Endothelial cell of umbilical vein (primary cell): ENCODE data around the gene SLC2A6. TPM values are rescaled to one million over a fixed set of nuclear protein-coding genes. Genes with fewer than 3 reads are reported as not detected.

ENCODE experiments used
- BruUV-seq: library from RNA; stranded (reverse); fragments of 400-500 nt; replicated peaks from 2 replicates; lab custom pipeline; 2021; lab: Mats Ljungman, UMichigan
- CTCF ChIA-PET: fragments of 300-600, 350-600 bp; sonication (Branson Sonifier 250); formaldehyde crosslinking; loops from one replicate; lab custom pipeline; 2021; ENCODE audit warnings: antibody characterized with exemption, inconsistent platforms; lab: Charles Lee
- POLR2A ChIA-PET: fragments of 300-600, 350-600 bp; sonication (Branson Sonifier 250); formaldehyde crosslinking; loops from one replicate; lab custom pipeline; 2021; ENCODE audit warnings: antibody characterized with exemption, inconsistent platforms; lab: Charles Lee
- DNase-seq: peaks from one replicate; pipeline ENCODE4 v3.0.0-alpha.2; 2011; ENCODE audit warnings: low read depth, low spot score
- FAIRE-seq: peaks from 2 replicates; lab custom pipeline; 2011; peaks lifted over from hg19 to GRCh38; lab: Jason Lieb, UNC
- H2AFZ ChIP-seq: 2 replicates; pipeline ENCODE4 v1.6.0; 2012; ENCODE audit warnings: low read depth, low read length, control low read depth, inconsistent platforms
- H3K27ac ChIP-seq: 2 replicates; pipeline ENCODE4 v1.5.1; 2011; ENCODE audit warnings: low read depth, mild to moderate bottlenecking, control low read depth, low read length, moderate library complexity; ENCODE audit not compliant: insufficient read depth
- H3K27me3 ChIP-seq, 2 experiments: 2 replicates each; pipeline versions ENCODE4 v1.6.0 to v1.6.1; 2011; ENCODE audit warnings: low read length in 2 of 2, mixed read lengths in 1 of 2; ENCODE audit not compliant: control insufficient read depth in 2 of 2, insufficient read depth in 2 of 2
- H3K36me3 ChIP-seq, 2 experiments: 2 replicates in 1 of 2; 3 replicates in 1 of 2; pipeline ENCODE4 v1.5.1; 2011; ENCODE audit warnings: low read length in 2 of 2, mild to moderate bottlenecking in 1 of 2, moderate library complexity in 1 of 2; ENCODE audit not compliant: control insufficient read depth in 2 of 2, insufficient read depth in 2 of 2; ENCODE audit errors: extremely low read depth in 1 of 2
- H3K4me1 ChIP-seq: 3 replicates; pipeline ENCODE4 v1.5.1; 2011; ENCODE audit warnings: mild to moderate bottlenecking, low read length; ENCODE audit not compliant: control insufficient read depth, insufficient read depth; ENCODE audit errors: extremely low read depth
- H3K4me2 ChIP-seq: 2 replicates; pipeline ENCODE4 v1.6.1; 2011; ENCODE audit warnings: low read length, control low read depth, mixed read lengths; ENCODE audit not compliant: insufficient read depth
- H3K4me3 ChIP-seq, 3 experiments: fragments of 200-600 bp in 1 of 3; sonication (generic), shearing (Covaris generic) in 1 of 3; replicated peaks in 1 of 3; 2 replicates each; pipeline ENCODE4 v1.5.1; 2011 to 2016; ENCODE audit warnings: control low read depth in 3 of 3, low read length in 3 of 3, mild to moderate bottlenecking in 2 of 3, inconsistent platforms in 1 of 3, low read depth in 1 of 3, moderate library complexity in 1 of 3; ENCODE audit not compliant: insufficient read depth in 1 of 3
- H3K79me2 ChIP-seq: 2 replicates; pipeline ENCODE4 v1.6.0; 2012; ENCODE audit warnings: low read length, inconsistent platforms; ENCODE audit not compliant: control insufficient read depth, insufficient read depth
- H3K9ac ChIP-seq: replicated peaks from 2 replicates; pipeline ENCODE3; 2011; ENCODE audit warnings: low read length, control low read depth; ENCODE audit not compliant: insufficient read depth; ENCODE audit errors: extremely low read depth
- H3K9me1 ChIP-seq: replicated peaks from 3 replicates; pipeline ENCODE4 v1.6.0; 2011; ENCODE audit warnings: mild to moderate bottlenecking, low read length; ENCODE audit not compliant: control insufficient read depth, insufficient read depth; ENCODE audit errors: extremely low read depth
- H3K9me3 ChIP-seq: replicated peaks from 2 replicates; pipeline ENCODE4 v1.5.1; 2012; ENCODE audit warnings: low read length, inconsistent platforms; ENCODE audit not compliant: control insufficient read depth, insufficient read depth
- H4K20me1 ChIP-seq: replicated peaks from 2 replicates; pipeline ENCODE3; 2011; ENCODE audit warnings: mild to moderate bottlenecking, low read length; ENCODE audit not compliant: control insufficient read depth, insufficient read depth; ENCODE audit errors: extremely low read depth
- EZH2 ChIP-seq: IDR thresholded peaks from 2 replicates; pipeline ENCODE4 v1.6.1; 2012; ENCODE audit warnings: borderline replicate concordance, low read depth, mild to moderate bottlenecking, moderate library complexity, low read length, inconsistent platforms; ENCODE audit not compliant: severe bottlenecking
- FOS ChIP-seq: IDR thresholded peaks from 2 replicates; pipeline ENCODE4 v1.6.1; 2011; ENCODE audit warnings: mild to moderate bottlenecking, low read length, moderate library complexity, borderline replicate concordance; ENCODE audit not compliant: insufficient read depth
- GATA2 ChIP-seq: IDR thresholded peaks from 2 replicates; pipeline ENCODE4 v1.7.0; 2011; ENCODE audit warnings: low read depth, mild to moderate bottlenecking, moderate library complexity, mixed read lengths, low read length; ENCODE audit not compliant: insufficient read length, insufficient read depth
- JUN ChIP-seq: IDR thresholded peaks from 2 replicates; pipeline ENCODE4 v1.6.1; 2011; ENCODE audit warnings: borderline replicate concordance, low read depth; ENCODE audit not compliant: insufficient read length, insufficient read depth
- MYC ChIP-seq: IDR thresholded peaks from one replicate; pipeline ENCODE4 v1.6.1; 2011; ENCODE audit warnings: mild to moderate bottlenecking, low read depth, low read length
- POLR2A ChIP-seq: IDR thresholded peaks from 2 replicates; pipeline ENCODE4 v1.6.1; 2012; ENCODE audit warnings: low read depth, mild to moderate bottlenecking, control low read depth, low read length
- POLR2AphosphoS5 ChIP-seq: IDR thresholded peaks from 2 replicates; pipeline ENCODE4 v1.6.1; 2012; ENCODE audit warnings: low read depth, mild to moderate bottlenecking, control low read depth, low read length, moderate library complexity; ENCODE audit not compliant: insufficient read depth
- dilution Hi-C: fragments of 300-500 bp; cut with MboI; formaldehyde crosslinking; loops from one replicate; pipeline ENCODE4 v1.15.0; 2019; ENCODE audit warnings: low sequenced_read_pairs; ENCODE audit not compliant: extremely low pct_ligation_motif_present
- intact Hi-C: fragments of 100-400 bp; cut with micrococcal nuclease; formaldehyde crosslinking; loops from one replicate; pipeline ENCODE4 v1.10.0; 2022
- polyA plus RNA-seq, 4 experiments: library from polyadenylated mRNA; depleted of rRNA in 3 of 4; stranded (reverse) in 3 of 4; unstranded in 1 of 4; fragments of >200 nt; gene quantifications; 2 replicates each; pipeline versions ENCODE4 v1.2.1 to v1.2.3, GENCODE V29; 2011 to 2012; ENCODE audit warnings: missing spikeins in 1 of 4
- total RNA-seq: library from RNA; stranded (reverse); gene quantifications from 2 replicates; pipeline ENCODE4 v1.2.3, GENCODE V29; 2021
- TF ChIP-seq, protein P1 (sequence below), 2 donors: IDR thresholded peaks; 1 replicate in 1 of 2; 2 replicates in 1 of 2; pipeline ENCODE4 v1.5.1; 2011; ENCODE audit warnings: low read length in 2 of 2, mild to moderate bottlenecking in 2 of 2, moderate library complexity in 2 of 2, control low read depth in 1 of 2, inconsistent platforms in 1 of 2, low read depth in 1 of 2; ENCODE audit not compliant: insufficient read depth in 1 of 2; ENCODE audit errors: extremely low read depth in 1 of 2
- TF ChIP-seq, protein P2 (sequence below): IDR thresholded peaks from 2 replicates; pipeline ENCODE4 v1.6.1; 2011; ENCODE audit not compliant: insufficient read depth, insufficient read length

Gene SLC2A6
- total and polyA plus RNA-seq, 2 donors (not counting 3 experiments of a cell fraction or from before 2014, with no cell fraction given): 35.7 to 39.6 TPM

GRCh38 chr9:133463864-133464615 is 14.9 kb downstream of the SLC2A6 start:
- Histone ChIP-seq H3K4me3 (no peak overlapping the region), H3K9ac (no peak overlapping the region), H4K20me1 (no peaks in the 10 kb centered on the region), H3K9me1 (no peaks in the 10 kb centered on the region), H3K79me2 (no peaks in the 10 kb centered on the region), H2AFZ (no peak overlapping the region), H3K27me3 (no peaks in the 10 kb centered on the region), H3K27ac (no peak overlapping the region), H3K36me3 (no peaks in the 10 kb centered on the region), H3K9me3 (no peaks in the 10 kb centered on the region), H3K4me1 (peaks cover 9% of the 10 kb centered on the region), H3K4me2 (no peak overlapping the region)
- POLR2A ChIA-PET: no interaction called here
- intact Hi-C loops (no loop called here), dilution Hi-C loops (no loop called here)
- CTCF ChIA-PET: no interaction called here
- no peak for DNase-seq
- TF ChIP-seq MYC: no peak
- TF ChIP-seq POLR2A: no peak
- no peak for TF ChIP-seq POLR2AphosphoS5
- TF ChIP-seq JUN: no peak
- TF ChIP-seq GATA2: no peak
- TF ChIP-seq EZH2: no peak
- TF ChIP-seq FOS: no peak
- TF ChIP-seq, protein P1, sequence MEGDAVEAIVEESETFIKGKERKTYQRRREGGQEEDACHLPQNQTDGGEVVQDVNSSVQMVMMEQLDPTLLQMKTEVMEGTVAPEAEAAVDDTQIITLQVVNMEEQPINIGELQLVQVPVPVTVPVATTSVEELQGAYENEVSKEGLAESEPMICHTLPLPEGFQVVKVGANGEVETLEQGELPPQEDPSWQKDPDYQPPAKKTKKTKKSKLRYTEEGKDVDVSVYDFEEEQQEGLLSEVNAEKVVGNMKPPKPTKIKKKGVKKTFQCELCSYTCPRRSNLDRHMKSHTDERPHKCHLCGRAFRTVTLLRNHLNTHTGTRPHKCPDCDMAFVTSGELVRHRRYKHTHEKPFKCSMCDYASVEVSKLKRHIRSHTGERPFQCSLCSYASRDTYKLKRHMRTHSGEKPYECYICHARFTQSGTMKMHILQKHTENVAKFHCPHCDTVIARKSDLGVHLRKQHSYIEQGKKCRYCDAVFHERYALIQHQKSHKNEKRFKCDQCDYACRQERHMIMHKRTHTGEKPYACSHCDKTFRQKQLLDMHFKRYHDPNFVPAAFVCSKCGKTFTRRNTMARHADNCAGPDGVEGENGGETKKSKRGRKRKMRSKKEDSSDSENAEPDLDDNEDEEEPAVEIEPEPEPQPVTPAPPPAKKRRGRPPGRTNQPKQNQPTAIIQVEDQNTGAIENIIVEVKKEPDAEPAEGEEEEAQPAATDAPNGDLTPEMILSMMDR (IDR thresholded peaks at IDR 0.05; ENCODE audit: extremely low read depth in 1 of 2, insufficient read depth in 1 of 2, low read depth in 1 of 2, low read length in 2 of 2): no peak
- TF ChIP-seq, protein P2, sequence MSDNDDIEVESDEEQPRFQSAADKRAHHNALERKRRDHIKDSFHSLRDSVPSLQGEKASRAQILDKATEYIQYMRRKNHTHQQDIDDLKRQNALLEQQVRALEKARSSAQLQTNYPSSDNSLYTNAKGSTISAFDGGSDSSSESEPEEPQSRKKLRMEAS: no peak
- no peak for FAIRE-seq
- BruUV-seq: no TSS peak
